Measurements from ENCODE around the gene C2CD4B. TPM values are rescaled to one million over a fixed set of nuclear protein-coding genes. Genes with fewer than 3 reads are reported as not detected.

The C2CD4B gene
- total and polyA plus RNA-seq, 10 of the 15 experiments (the other 5 are each of a cell fraction or from before 2014, with no cell fraction given) = not detected

- FAIRE-seq = no peak
- no peak overlapping the region for H3K27ac ChIP-seq (ENCODE audit: control insufficient read depth, insufficient read depth)
- in situ Hi-C loops (cut with MboI) (no loop called here), intact Hi-C loops (cut with micrococcal nuclease; ENCODE audit: unreplicated experiment) (no loop called here)
- H3K4me2 ChIP-seq (ENCODE audit: control insufficient read depth, insufficient read depth) = no peak overlapping the region
- DNase-seq (ENCODE audit: low read depth, low spot score) = no peak
- SMC1A ChIA-PET (ENCODE audit: uncharacterized antibody, unreplicated experiment) = no interaction called here
- H3K27me3 ChIP-seq (replicated peaks in 1 of 2; ENCODE audit: control insufficient read depth in 2 of 2, insufficient read depth in 2 of 2, low read length in 1 of 2) = no peaks in the 10 kb centered on the region; a peak in 1 of 4 replicates
- BruUV-seq (replicated peaks) = no TSS peak
- CTCF ChIA-PET = no interaction called here
- TF ChIP-seq ATF2 (IDR thresholded peaks at IDR 0.05; ENCODE audit: low read length) = no peak
- no peak for TF ChIP-seq E4F1 (IDR thresholded peaks at IDR 0.05; ENCODE audit: borderline replicate concordance, partially characterized antibody)
- TF ChIP-seq PML (IDR thresholded peaks at IDR 0.05; ENCODE audit: low read length) = no peak
- no peak for TF ChIP-seq ELK1 (IDR thresholded peaks at IDR 0.05; ENCODE audit: low read depth, low read length)
- no peak for TF ChIP-seq BCL11A (IDR thresholded peaks at IDR 0.05; ENCODE audit: low read depth, low read length)
- TF ChIP-seq MYC (IDR thresholded peaks at IDR 0.05; ENCODE audit: insufficient read depth, insufficient read length, insufficient replicate concordance, low read length, severe bottlenecking) = no peak
- TF ChIP-seq SRF (IDR thresholded peaks at IDR 0.05; ENCODE audit: low read depth in 2 of 2, low read length in 2 of 2) = no peak
- TF ChIP-seq TCF3 (IDR thresholded peaks at IDR 0.05; ENCODE audit: borderline replicate concordance, insufficient read depth, low read depth, low read length) = no peak
- TF ChIP-seq IRF5 (IDR thresholded peaks at IDR 0.05; ENCODE audit: borderline replicate concordance) = no peak
- no peak for TF ChIP-seq SMARCA5 (IDR thresholded peaks at IDR 0.05)
- TF ChIP-seq MTA2 (IDR thresholded peaks at IDR 0.05; ENCODE audit: low read depth) = no peak
- no peaks in the 10 kb centered on the region for H3K9me3 ChIP-seq (replicated peaks; ENCODE audit: control insufficient read depth, insufficient read depth, low read length)
- H3K4me3 ChIP-seq = no peak overlapping the region
- no peaks in the 10 kb centered on the region for H3K36me3 ChIP-seq (ENCODE audit: control insufficient read depth in 2 of 2, insufficient read depth in 2 of 2, low read length in 1 of 2)
- H4K20me1 ChIP-seq (ENCODE audit: control insufficient read depth, insufficient read depth) = no peaks in the 10 kb centered on the region
- ATAC-seq = no peak
- no peak overlapping the region for H2AFZ ChIP-seq (ENCODE audit: control insufficient read depth, low read depth, low read length)
- POLR2A ChIA-PET = no interaction called here
- no peaks in the 10 kb centered on the region for H3K79me2 ChIP-seq (ENCODE audit: control insufficient read depth, insufficient read depth, low read length)
- WGBS (ENCODE audit: insufficient coverage, insufficient replicate concordance, low lambda C conversion rate, missing lambda C conversion rate) = 69% methylated on average over 27 of the region's 27 CpGs
- no peak overlapping the region for H3K9ac ChIP-seq (ENCODE audit: control insufficient read depth, insufficient read depth, low read length)
- no peaks in the 10 kb centered on the region for H3K4me1 ChIP-seq (ENCODE audit: control insufficient read depth, insufficient read depth, low read length)
- RAD21 ChIA-PET (ENCODE audit: unreplicated experiment) = no interaction called here
Measured at GRCh38 chr15:62186578-62186977, 21.5 kb upstream of the C2CD4B start.
